ENCODE measurements around the gene DPM2.

GRCh38 chr9:127962278-127962677 is 24.6 kb upstream of the DPM2 start:
- TF ChIP-seq EZH2 (IDR thresholded peaks at IDR 0.05; ENCODE audit: insufficient read depth, low read length) (no peak), CTCF (IDR thresholded peaks at IDR 0.05; ENCODE audit: insufficient read depth, low read depth, low read length) (no peak)
